ENCODE measurements around the gene FBXO33. TPM values are rescaled to one million over a fixed set of nuclear protein-coding genes. Genes with fewer than 3 reads are reported as not detected.

The FBXO33 gene
- total RNA-seq, 1 donor from 2014 or later: 3.7 TPM

Other genes with a start within 250 kb of the FBXO33 start
- 28.6 TPM for gene MIA2, start 198.5 kb downstream of the FBXO33 start, total RNA-seq